Activated CD4-positive, alpha-beta T cell treated with anti-CD3 and anti-CD28 coated beads, Interleukin-2, Interleukin-4, amounts not matched to agents 100 ng/mL and 50 ng/mL, durations not matched to agents 16 hours and 8 hours (primary cell): ENCODE data around the gene TTC22.
"Not testable (repeated sequence)": the region's sequence is repeated elsewhere in the genome, so short reads cannot be mapped to it uniquely, and the experiment has no call there.

Experiments used
- DNase-seq: peaks from one replicate; pipeline ENCODE4 v3.0.0-alpha.2; 2020; ENCODE audit warnings: low spot score

The TTC22 gene

DNA sequence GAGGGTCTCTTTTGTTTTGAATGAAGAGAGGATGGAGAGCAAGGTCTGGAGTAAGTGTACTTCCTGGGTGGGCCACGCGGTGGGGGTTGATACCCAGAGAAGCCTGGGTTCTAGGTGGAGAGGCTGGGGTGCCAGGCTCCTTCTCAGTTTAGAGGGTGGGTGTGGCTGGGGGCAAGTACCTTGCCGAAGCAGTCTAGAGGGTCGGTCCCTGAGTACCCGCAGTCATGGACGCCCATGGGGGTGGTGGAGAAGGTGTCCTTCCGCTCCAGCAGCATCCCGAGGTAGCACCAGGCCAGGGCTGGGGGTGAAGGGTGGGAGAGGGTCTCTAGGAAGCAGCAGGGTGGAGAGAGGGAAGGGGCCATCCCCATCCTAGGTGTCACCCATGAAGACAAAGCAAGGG, 14.3 kb downstream of the TTC22 start:
- DNase-seq = no peak

- DNase-seq = no peak
Observed at GRCh38 chr1:54784066-54784465, 17.1 kb downstream of the TTC22 start.

GRCh38 chr1:54782588-54782987, 18.5 kb downstream of the TTC22 start:
- no peak for DNase-seq

- no peak for DNase-seq
Observed at GRCh38 chr1:54782156-54782555, 19.0 kb downstream of the TTC22 start.

- DNase-seq = no peak
Observed at GRCh38 chr1:54781023-54781723, 19.9 kb downstream of the TTC22 start.

DNA sequence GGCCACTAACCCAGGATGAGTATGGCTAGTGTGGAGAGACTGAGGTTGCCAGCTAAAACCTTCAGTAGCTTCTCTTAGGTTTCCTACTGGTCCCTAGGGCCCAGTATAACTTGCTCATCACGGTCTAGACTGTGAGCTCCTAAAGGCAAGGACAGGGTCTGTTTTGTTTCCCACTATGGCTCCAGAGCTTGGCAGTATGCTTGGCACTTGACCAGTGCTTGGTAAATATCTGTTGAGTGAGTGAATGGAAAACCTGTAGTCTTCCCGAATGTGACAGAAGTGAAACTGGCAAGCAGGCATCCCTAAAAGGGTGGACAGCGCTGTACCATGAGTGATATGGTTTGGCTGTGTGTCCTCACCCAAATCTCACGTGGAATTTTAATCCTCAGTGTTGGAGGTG, 23.7 kb downstream of the TTC22 start:
- DNase-seq = no peak

DNA sequence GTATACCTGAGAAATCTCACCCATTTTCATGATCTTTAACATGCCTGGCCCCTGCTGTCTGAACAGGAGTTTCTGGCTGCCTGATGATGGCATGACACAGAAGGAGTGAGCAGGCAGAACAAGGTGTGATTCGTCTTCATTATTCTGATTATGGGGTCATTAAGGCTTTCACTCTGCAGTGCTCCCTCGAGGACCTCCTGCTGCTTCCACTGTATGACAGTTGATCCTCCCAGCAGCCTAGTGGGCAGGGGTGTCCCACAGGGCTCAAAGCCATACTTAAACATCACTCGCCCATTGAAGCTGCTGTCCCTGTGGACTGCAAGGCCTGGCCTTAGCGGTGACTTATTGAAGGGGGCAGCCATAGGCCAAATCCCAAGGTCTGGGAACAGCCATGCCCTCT, 24.1 kb downstream of the TTC22 start:
- DNase-seq = no peak

DNA sequence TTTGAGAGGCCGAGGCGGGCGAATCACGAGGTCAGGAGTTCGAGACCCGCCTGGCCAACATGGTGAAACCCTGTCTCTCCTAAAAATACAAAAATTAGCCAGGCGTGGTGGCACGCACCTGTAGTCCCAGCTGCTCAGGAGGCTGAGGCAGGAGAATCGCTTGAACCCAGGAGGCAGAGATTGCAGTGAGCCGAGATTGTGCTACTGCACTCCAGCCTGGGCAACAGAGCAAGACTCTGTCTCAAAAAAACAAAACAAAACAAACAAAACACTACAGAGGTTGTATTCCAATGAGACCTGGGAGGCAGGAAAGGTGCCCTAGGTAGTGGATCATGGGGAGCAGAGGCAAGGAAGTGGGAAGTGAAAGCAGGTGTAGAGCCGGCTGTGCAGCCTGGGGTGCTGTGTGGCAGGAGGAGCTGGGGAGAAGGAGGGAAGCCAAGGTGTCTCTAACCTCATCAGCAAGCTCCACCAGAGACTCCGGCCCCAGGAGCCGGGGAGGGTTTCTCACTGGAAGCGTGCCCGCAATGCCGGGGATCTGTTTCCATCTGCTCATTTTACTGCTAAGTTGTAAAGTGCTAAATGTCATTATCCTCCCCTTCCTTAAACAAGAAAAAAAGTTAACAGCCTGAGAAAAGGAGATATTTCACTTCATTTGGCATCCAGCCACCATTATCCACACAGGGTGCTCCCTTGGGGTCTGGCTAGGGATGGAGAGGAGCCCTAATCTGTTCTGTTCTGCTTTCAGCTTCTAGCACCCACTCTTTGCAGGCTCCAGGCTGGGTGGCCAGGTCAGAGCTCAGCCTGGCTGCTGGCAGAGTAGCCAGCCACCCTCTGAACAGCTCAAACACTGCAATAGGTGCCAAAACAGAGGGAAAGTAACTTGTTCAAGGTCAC, 25.0 kb downstream of the TTC22 start:
- DNase-seq = not testable (repeated sequence)

GRCh38 chr1:54774820-54775498, 26.2 kb downstream of the TTC22 start:
- DNase-seq = no peak

GRCh38 chr1:54772951-54773350, 28.2 kb downstream of the TTC22 start:
- no peak for DNase-seq

DNA sequence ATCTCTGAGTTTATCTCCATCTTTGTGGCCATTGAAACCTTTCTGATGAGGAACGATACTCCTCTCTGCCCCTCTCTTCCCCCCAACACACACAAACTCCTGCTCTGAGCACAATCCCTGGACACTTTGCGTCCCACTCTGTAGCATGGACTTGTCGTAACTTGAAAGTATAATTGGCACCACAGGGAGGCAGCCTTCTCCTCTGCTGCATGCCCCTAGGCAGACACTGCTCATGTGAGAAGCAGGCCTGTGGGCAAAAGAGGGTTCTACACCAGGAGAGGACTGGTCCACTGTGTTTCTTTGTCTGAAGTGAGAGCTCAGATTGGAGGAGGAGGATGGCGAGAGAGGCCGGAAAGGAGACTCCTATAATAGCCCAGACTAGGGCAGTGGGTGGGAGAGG, 33.0 kb downstream of the TTC22 start:
- no peak for DNase-seq

GRCh38 chr1:54767526-54767925, 33.6 kb downstream of the TTC22 start:
- no peak for DNase-seq

DNA sequence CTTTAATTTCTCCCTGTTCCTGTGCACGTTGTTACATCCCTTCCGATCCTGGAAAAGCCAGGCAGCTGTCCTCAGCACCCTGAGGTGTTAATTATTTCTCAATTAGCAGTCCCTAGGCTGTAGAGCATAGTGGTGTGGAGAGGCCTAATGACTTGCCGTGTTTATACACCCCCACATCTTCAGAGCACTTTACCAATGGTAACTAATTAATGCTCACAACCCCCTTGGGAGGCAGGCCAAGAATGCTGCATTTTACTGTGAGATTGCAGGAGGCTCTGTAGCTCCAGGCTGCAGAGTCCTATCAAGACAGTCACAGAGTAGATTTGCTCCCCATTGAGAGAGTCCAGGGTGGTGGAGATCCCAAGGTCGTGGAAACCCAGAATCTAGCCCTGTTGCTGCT, 34.4 kb downstream of the TTC22 start:
- no peak for DNase-seq

- no peak for DNase-seq
Observed at GRCh38 chr1:54764922-54765561, 36.1 kb downstream of the TTC22 start.

GRCh38 chr1:54764133-54764921, 36.8 kb downstream of the TTC22 start, which contains the start of gene PARS2:
Gene PARS2 (minus strand): TSS chr1:54764523. CDS start chr1:54759161, 5,362 bp downstream.
- peak; percentile 98 for DNase-seq

GRCh38 chr1:54763816-54764132, 37.3 kb downstream of the TTC22 start:
- DNase-seq = no peak

DNA sequence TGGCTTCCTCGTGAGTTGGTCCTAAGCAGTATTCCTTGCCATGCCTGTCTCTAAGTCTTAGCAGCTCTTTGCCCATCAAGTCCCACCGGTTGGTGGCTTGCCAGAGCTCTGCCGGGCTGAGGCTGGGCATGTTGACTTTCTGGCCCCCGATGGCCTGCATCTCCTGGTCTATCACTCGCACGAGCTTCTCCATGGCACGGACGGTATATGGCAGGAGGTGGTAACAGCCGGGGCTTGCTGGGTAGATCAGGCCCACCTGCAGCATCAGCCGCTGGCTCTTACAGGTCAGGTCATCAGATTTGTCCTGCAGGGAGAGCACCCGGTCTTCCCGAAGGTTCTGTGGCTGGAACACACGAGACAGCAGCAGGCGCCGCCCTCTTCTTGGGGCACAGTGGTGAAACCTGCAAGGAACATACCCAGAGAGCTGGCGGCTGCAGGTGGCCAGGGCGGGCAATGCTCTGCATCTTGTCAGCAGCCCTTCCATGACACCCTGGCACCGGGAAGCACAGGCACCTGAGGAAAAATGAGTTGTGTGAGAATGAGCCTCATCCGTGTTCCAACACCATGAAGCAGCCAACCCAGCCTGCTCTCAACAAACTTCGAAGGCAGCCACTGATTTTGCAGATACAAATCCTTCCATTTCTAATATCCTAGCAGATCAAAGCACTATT, 42.3 kb downstream of the TTC22 start:
- no peak for DNase-seq

DNA sequence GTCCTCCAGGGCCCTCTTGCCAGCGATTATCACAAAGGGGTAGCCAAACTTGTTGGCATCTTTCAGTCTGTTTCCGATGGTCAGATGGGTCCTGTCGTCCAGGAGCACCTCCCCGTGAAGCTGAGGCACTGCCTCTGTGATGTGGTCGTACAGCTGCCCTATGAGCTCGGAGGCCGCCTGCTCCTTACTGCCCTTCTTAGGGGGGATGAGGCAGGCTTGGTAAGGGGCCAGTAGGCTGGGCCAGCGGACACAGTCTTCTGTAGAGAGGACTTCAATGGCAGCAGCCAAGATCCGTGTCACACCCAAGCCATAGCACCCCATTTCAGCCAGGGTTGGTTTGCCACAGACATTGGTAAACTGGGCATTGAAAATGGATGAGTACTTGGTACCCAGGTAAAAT, 43.3 kb downstream of the TTC22 start:
- DNase-seq = no peak

GRCh38 chr1:54754486-54755285, 46.4 kb downstream of the TTC22 start:
- no peak for DNase-seq

GRCh38 chr1:54754045-54754444, 47.1 kb downstream of the TTC22 start:
- no peak for DNase-seq
